ENCODE results near the gene C9orf153.

Gene C9orf153

GRCh38 chr9:86187121-86187520 lies 72.3 kb downstream of the C9orf153 start:
- no peak overlapping the region for H3K27ac ChIP-seq

DNA sequence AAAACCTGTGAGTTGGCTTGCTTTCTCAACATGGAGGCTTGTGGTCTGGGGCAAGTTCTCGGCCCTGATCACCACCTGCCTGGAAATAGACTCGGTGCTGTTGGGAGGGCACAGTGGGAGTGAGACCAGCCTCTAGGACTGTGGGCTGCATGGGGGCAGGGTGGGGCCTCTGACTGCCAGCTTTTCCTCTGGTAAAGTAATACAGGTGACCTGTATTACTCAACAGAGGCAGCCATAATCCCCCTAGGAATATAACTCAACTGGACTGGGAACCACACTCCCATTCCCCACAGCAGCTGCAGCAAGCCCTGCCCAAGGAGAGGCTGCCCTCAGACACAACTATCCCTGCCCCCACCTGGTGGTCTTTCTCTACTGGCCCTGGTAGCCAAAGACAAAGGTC lies 72.8 kb downstream of the C9orf153 start:
- TF ChIP-seq, protein P1, sequence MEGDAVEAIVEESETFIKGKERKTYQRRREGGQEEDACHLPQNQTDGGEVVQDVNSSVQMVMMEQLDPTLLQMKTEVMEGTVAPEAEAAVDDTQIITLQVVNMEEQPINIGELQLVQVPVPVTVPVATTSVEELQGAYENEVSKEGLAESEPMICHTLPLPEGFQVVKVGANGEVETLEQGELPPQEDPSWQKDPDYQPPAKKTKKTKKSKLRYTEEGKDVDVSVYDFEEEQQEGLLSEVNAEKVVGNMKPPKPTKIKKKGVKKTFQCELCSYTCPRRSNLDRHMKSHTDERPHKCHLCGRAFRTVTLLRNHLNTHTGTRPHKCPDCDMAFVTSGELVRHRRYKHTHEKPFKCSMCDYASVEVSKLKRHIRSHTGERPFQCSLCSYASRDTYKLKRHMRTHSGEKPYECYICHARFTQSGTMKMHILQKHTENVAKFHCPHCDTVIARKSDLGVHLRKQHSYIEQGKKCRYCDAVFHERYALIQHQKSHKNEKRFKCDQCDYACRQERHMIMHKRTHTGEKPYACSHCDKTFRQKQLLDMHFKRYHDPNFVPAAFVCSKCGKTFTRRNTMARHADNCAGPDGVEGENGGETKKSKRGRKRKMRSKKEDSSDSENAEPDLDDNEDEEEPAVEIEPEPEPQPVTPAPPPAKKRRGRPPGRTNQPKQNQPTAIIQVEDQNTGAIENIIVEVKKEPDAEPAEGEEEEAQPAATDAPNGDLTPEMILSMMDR (IDR thresholded peaks at IDR 0.05): no peak
- TF ChIP-seq ZFX (IDR thresholded peaks at IDR 0.05; ENCODE audit: borderline replicate concordance): no peak
- H3K27ac ChIP-seq: no peak overlapping the region

More at GRCh38 chr9:86187121-86187520, 72.3 kb downstream of the C9orf153 start:
- TF ChIP-seq ZFX (IDR thresholded peaks at IDR 0.05; ENCODE audit: borderline replicate concordance): no peak
- TF ChIP-seq, protein P1 (IDR thresholded peaks at IDR 0.05): no peak

GRCh38 chr9:86185872-86186271 lies 73.6 kb downstream of the C9orf153 start:
- TF ChIP-seq, protein P1 (IDR thresholded peaks at IDR 0.05): no peak
- TF ChIP-seq ZFX (IDR thresholded peaks at IDR 0.05; ENCODE audit: borderline replicate concordance): no peak
- H3K27ac ChIP-seq: no peak overlapping the region

DNA sequence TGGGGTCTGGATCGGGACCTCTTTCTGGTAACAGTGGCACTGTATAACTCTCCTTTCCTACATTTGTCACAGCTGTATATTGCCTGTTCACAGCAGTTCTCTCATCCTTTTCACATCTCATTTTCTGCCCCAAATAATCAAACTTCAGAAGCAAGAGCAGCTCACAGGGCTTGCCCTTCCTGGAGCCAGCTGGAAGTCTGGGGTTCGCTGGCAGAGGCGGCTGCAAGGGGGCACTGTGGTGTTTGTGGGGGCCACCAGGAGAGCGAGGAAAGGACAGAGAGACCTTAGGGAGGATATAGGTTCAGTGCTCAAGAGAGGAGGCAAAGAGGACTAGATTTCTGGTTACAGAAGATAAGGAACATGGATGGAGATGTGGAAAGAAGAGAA lies 75.3 kb downstream of the C9orf153 start:
- TF ChIP-seq ZFX (IDR thresholded peaks at IDR 0.05; ENCODE audit: borderline replicate concordance): no peak
- TF ChIP-seq, protein P1 (IDR thresholded peaks at IDR 0.05): no peak
- no peak overlapping the region for H3K27ac ChIP-seq

DNA sequence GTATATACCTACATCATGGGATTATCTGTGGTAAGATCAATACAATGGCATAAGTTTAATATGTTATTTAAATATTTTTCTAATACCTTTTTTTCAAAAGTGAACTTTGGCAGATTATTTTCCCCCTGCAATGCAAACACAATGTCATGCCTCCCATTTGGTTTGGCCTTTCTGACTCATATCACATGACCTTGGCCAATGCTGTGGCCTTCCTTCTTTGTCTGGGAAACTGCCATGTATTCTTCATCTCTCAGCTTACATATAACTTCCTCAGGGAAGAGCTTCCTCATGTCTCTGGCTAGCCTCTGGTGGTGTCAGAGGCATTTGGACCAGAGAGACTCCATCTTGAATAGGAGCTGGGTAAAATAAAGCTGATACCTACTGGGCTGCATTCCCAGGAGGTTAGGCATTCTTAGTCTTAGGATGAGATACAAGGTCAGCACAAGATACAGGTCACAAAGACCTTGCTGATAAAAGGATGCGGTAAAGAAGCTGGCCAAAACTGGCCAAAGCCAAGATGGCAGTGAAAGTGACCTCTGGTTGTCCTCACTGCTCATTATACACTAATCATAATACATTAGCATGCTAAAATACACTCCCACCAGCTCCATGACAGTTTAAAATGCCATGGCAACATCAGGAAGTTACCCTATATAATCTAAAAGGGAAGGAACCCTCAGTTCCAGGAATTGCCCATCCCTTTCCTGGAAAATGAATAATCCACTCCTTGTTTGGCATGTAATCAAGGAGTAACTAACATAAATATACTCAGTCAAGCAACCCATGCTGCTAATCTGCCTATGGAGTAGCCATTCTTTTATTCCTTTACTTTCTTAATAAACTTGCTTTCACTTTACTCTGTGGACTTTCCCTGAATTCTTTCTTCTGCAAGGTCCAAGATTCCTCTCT lies 76.0 kb downstream of the C9orf153 start:
- TF ChIP-seq, protein P1 (IDR thresholded peaks at IDR 0.05): no peak
- no peak for TF ChIP-seq ZFX (IDR thresholded peaks at IDR 0.05; ENCODE audit: borderline replicate concordance)
- no peak overlapping the region for H3K27ac ChIP-seq

DNA sequence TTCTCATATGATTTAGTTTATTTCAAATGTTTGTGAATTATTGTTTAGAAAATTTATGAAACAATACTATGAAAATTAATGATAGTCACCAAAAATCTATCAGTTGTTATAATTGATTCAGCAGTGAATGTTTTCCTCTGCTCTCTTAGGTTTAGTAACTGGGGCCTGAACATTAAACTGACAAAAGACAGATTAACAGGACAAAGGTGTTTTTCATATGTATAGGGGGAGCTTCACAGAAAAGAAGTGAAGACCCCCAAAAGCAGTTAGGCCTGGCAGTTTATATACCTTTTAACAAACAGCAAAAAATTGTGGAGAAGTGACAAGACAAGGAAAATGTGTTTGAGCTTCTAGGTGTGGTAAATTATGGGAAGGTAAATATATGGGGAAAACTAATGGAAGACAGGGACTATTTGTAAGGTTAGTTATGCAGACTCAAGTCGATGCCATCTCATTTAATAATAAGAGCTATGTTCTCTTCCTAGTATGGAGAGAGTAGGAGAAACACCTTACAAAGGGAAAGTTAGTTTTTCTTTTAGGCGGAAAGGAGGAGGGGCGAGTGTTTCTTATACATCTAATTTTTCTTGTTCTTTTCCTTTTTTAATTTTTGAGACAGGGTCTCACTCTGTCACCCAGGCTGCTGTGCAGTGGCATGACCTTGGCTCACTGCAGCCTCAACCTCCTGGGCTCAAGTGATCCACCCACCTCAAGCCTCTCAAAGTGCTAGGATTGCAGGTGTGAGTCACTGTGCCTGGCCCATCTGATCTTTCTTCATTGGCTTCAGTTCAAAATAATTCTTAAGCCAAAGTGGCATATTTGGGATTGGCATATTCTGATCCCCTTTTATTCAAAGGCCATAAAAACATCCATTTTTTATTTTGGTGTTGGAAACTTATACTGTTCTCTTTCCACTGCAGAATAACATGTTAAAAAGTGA lies 77.8 kb downstream of the C9orf153 start:
- no peak overlapping the region for H3K27ac ChIP-seq
- TF ChIP-seq, protein P1 (IDR thresholded peaks at IDR 0.05): no peak
- no peak for TF ChIP-seq ZFX (IDR thresholded peaks at IDR 0.05; ENCODE audit: borderline replicate concordance)

Data from 22Rv1 (cell line).